Bladder microvascular endothelial cell (primary cell): ENCODE results near the gene TAX1BP3. TPM values are rescaled to one million over a fixed set of nuclear protein-coding genes. Genes with fewer than 3 reads are reported as not detected.

Experiments
- total RNA-seq: library from RNA; depleted of rRNA; stranded (reverse); fragments of >200 nt; gene quantifications from 2 replicates; pipeline ENCODE4 v1.2.3, GENCODE V29; 2014

The TAX1BP3 gene
- 128 and 173 TPM in 2 replicates for total RNA-seq

GRCh38 chr17:3668279-3669084 is at the start of gene TAX1BP3, which contains the start of gene EMC6:
Gene TAX1BP3, minus strand, starts transcription at chr17:3668578. Its CDS starts 52 bp downstream, at chr17:3668526.
Gene EMC6, plus strand, starts transcription at chr17:3668812. Its CDS starts 335 bp downstream, at chr17:3669147.

GRCh38 chr17:3695723-3696411 is 27.5 kb upstream of the TAX1BP3 start, which contains the start of gene P2RX5:
Gene P2RX5, minus strand, starts transcription at chr17:3696155. Its CDS starts 150 bp downstream, at chr17:3696005.

GRCh38 chr17:3636154-3636907 is 32.0 kb downstream of the TAX1BP3 start, which contains the start of the genes CTNS and SHPK:
Gene CTNS, plus strand, starts transcription at chr17:3636760. Its CDS starts 3,447 bp downstream, at chr17:3640207.
Gene SHPK, minus strand, starts transcription at chr17:3636250. Its CDS starts 31 bp downstream, at chr17:3636219.

Other genes starting within 250 kb of the TAX1BP3 start
- not detected in 2 replicates for gene OR1E2, start 234.7 kb downstream of the TAX1BP3 start, total RNA-seq
- under 0.01 TPM in 1 of 2 replicates, not detected in the other for gene SPATA22, start 196.8 kb downstream of the TAX1BP3 start, total RNA-seq
- 0.13 TPM in 1 of 2 replicates, not detected in the other for gene ASPA, start 192.6 kb downstream of the TAX1BP3 start, total RNA-seq
- not detected in 2 replicates for gene TRPV3, start 110.8 kb downstream of the TAX1BP3 start, total RNA-seq
- gene TRPV1, start 59.2 kb downstream of the TAX1BP3 start, total RNA-seq: 0.65 and 3.1 TPM in 2 replicates
- 12.3 and 23.5 TPM in 2 replicates for gene SHPK, start 32.3 kb downstream of the TAX1BP3 start, total RNA-seq
- gene CTNS, start 31.8 kb downstream of the TAX1BP3 start, total RNA-seq: 10.8 and 28.0 TPM in 2 replicates
- 12.8 and 16.4 TPM in 2 replicates for gene EMC6, start 234 bp upstream of the TAX1BP3 start, total RNA-seq
- 0.19 and 0.32 TPM in 2 replicates for gene P2RX5, start 27.6 kb upstream of the TAX1BP3 start, total RNA-seq
- 4.6 and 7.4 TPM in 2 replicates for gene HASPIN, start 55.3 kb upstream of the TAX1BP3 start, total RNA-seq
- 13.5 and 16.4 TPM in 2 replicates for gene ITGAE, start 132.6 kb upstream of the TAX1BP3 start, total RNA-seq
- 16.0 and 30.8 TPM in 2 replicates for gene NCBP3, start 177.7 kb upstream of the TAX1BP3 start, total RNA-seq
- gene CAMKK1, start 224.5 kb upstream of the TAX1BP3 start, total RNA-seq: 2.1 TPM in 2 replicates
- gene P2RX1, start 247.9 kb upstream of the TAX1BP3 start, total RNA-seq: not detected in 2 replicates